ENCODE measurements around the gene CUBN. TPM values are rescaled to one million over a fixed set of nuclear protein-coding genes. Genes with fewer than 3 reads are reported as not detected.

The CUBN gene
- total RNA-seq, 1 donor from 2014 or later: 2.5 TPM

DNA sequence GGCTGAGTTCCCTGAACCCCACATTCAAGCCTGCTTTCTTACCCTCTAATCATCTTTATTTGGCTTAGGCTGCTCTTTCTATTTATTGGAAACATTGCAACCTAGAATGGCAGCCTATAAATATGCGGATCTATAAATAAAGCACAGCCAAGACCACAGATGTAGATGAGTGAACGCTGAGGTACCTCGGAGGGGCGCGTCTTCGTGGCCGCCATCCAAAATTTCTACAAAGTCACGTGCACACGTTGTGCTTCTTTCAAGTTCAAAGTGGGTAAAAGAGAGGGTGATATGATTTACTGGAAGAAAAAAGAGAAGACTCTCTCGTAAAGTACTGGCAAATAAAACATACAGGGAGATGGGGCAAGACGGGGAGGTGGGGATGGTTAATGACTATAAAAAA, 179.8 kb downstream of the CUBN start:
- POLR2A ChIA-PET: no interaction called here
- TF ChIP-seq, protein P1, sequence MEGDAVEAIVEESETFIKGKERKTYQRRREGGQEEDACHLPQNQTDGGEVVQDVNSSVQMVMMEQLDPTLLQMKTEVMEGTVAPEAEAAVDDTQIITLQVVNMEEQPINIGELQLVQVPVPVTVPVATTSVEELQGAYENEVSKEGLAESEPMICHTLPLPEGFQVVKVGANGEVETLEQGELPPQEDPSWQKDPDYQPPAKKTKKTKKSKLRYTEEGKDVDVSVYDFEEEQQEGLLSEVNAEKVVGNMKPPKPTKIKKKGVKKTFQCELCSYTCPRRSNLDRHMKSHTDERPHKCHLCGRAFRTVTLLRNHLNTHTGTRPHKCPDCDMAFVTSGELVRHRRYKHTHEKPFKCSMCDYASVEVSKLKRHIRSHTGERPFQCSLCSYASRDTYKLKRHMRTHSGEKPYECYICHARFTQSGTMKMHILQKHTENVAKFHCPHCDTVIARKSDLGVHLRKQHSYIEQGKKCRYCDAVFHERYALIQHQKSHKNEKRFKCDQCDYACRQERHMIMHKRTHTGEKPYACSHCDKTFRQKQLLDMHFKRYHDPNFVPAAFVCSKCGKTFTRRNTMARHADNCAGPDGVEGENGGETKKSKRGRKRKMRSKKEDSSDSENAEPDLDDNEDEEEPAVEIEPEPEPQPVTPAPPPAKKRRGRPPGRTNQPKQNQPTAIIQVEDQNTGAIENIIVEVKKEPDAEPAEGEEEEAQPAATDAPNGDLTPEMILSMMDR (IDR thresholded peaks at IDR 0.05): no peak
- ATAC-seq (ENCODE audit: low read depth) (no peak), DNase-seq (no peak)
- intact Hi-C loops (cut with micrococcal nuclease): no loop called here
- Mint-ChIP-seq H3K4me3 (no peak overlapping the region), H3K36me3 (ENCODE audit: low read depth) (no peaks in the 10 kb centered on the region), H3K27me3 (no peaks in the 10 kb centered on the region), H3K4me1 (no peaks in the 10 kb centered on the region), H3K9me3 (no peaks in the 10 kb centered on the region), H3K27ac (no peak overlapping the region)
- CTCF ChIA-PET: no interaction called here

- H3K4me1 Mint-ChIP-seq: no peaks in the 10 kb centered on the region
- CTCF ChIA-PET: no interaction called here
- POLR2A ChIA-PET: no interaction called here
- no peaks in the 10 kb centered on the region for H3K9me3 Mint-ChIP-seq
- H3K27ac Mint-ChIP-seq: no peak overlapping the region
- H3K4me3 Mint-ChIP-seq: no peak overlapping the region
- no peak for DNase-seq
- TF ChIP-seq, protein P1 (IDR thresholded peaks at IDR 0.05): no peak
- no peaks in the 10 kb centered on the region for H3K36me3 Mint-ChIP-seq (ENCODE audit: low read depth)
- ATAC-seq (ENCODE audit: low read depth): no peak
- no peaks in the 10 kb centered on the region for H3K27me3 Mint-ChIP-seq
- intact Hi-C loops (cut with micrococcal nuclease): no loop called here
Measured at GRCh38 chr10:16948361-16948760, 181.2 kb downstream of the CUBN start.

DNA sequence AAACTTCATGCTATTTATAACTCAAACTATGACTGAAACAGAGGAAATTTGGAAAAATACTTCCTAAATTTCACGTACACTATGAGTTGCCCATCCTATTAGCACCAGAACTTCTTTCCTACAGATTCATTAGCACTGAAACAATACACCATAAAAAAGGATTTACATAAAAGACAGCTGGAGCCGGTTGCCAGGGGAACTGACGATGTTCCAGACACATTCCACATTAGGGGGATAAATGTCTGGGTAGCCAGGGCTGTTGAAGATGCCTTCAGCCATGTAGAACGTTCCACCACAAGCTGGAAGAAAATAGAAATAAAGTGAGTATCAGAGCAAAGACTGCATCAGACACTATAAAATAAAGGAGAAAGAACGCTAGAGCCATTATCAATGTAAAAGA, 182.5 kb downstream of the CUBN start:
- no peaks in the 10 kb centered on the region for H3K4me1 Mint-ChIP-seq
- no peak for DNase-seq
- no peaks in the 10 kb centered on the region for H3K9me3 Mint-ChIP-seq
- peaks cover 1% of the 10 kb centered on the region for H3K27me3 Mint-ChIP-seq
- intact Hi-C loops (cut with micrococcal nuclease): no loop called here
- no peak overlapping the region for H3K27ac Mint-ChIP-seq
- no peaks in the 10 kb centered on the region for H3K36me3 Mint-ChIP-seq (ENCODE audit: low read depth)
- ATAC-seq (ENCODE audit: low read depth): no peak
- no peak overlapping the region for H3K4me3 Mint-ChIP-seq
- TF ChIP-seq, protein P1 (IDR thresholded peaks at IDR 0.05): no peak
- POLR2A ChIA-PET: no interaction called here
- CTCF ChIA-PET: no interaction called here

DNA sequence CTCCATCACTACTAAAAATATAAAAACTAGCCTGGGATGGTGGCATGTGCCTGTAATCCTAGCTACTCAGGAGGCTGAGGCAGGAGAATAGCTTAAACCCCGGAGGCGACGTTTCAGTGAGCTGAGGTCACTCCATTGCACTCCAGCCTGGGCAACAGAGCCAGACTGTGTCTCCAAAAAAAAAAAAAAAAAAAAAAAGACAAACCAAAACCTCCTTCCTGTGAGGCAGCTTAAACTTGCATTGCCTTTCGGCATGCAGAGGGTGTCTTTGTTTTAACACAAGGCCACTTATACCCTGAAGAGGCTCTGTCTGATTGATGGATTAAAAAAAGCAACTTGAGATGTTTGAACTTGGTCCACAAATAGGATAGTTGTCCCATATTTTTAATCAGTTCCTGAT, 184.0 kb downstream of the CUBN start:
- TF ChIP-seq, protein P1 (IDR thresholded peaks at IDR 0.05): no peak
- ChIA-PET CTCF (no interaction called here), POLR2A (no interaction called here)

GRCh38 chr10:16944986-16945385, 184.6 kb downstream of the CUBN start:
- DNase-seq: no peak

More for the DNA sequence above, 184.0 kb downstream of the CUBN start:
- intact Hi-C loops (cut with micrococcal nuclease): no loop called here
- no peak for DNase-seq
- Mint-ChIP-seq H3K4me1 (no peaks in the 10 kb centered on the region), H3K4me3 (no peak overlapping the region), H3K36me3 (ENCODE audit: low read depth) (no peaks in the 10 kb centered on the region), H3K9me3 (no peaks in the 10 kb centered on the region), H3K27me3 (peaks cover 1% of the 10 kb centered on the region), H3K27ac (no peak overlapping the region)
- ATAC-seq (ENCODE audit: low read depth): no peak

More at GRCh38 chr10:16944986-16945385, 184.6 kb downstream of the CUBN start:
- Mint-ChIP-seq H3K4me3 (no peak overlapping the region), H3K4me1 (no peaks in the 10 kb centered on the region), H3K9me3 (no peaks in the 10 kb centered on the region), H3K27me3 (peaks cover 1% of the 10 kb centered on the region), H3K36me3 (ENCODE audit: low read depth) (no peaks in the 10 kb centered on the region), H3K27ac (no peak overlapping the region)
- TF ChIP-seq, protein P1 (IDR thresholded peaks at IDR 0.05): no peak
- no peak for ATAC-seq (ENCODE audit: low read depth)
- intact Hi-C loops (cut with micrococcal nuclease): no loop called here
- CTCF ChIA-PET: no interaction called here
- POLR2A ChIA-PET: no interaction called here

Measured in activated B cell treated with CpG ODN at 0.5 μM for 24 hours (primary cell).